IPS-20b (cell line): ENCODE data around the gene SPTSSA.
"Not testable (repeated sequence)": the region's sequence is repeated elsewhere in the genome, so short reads cannot be mapped to it uniquely, and the experiment has no call there.

Experiments used
- H3K27ac ChIP-seq: one replicate; pipeline ENCODE4 v1.5.1; 2013; ENCODE audit warnings: low read length
- H3K27me3 ChIP-seq: 2 replicates; pipeline ENCODE4 v1.6.1; 2013; ENCODE audit warnings: mild to moderate bottlenecking, low read length, inconsistent platforms; ENCODE audit not compliant: insufficient read depth
- H3K36me3 ChIP-seq: 2 replicates; pipeline ENCODE4 v1.6.1; 2013; ENCODE audit warnings: low read depth, mild to moderate bottlenecking, inconsistent platforms, low read length, moderate library complexity; ENCODE audit not compliant: insufficient read depth
- H3K4me1 ChIP-seq: 2 replicates; pipeline ENCODE4 v1.6.1; 2013; ENCODE audit warnings: mild to moderate bottlenecking, control low read depth, inconsistent platforms, low read length, moderate library complexity; ENCODE audit not compliant: insufficient read depth
- H3K4me3 ChIP-seq: 2 replicates; pipeline ENCODE4 v1.5.1; 2013; ENCODE audit warnings: mild to moderate bottlenecking, low read length, inconsistent platforms
- H3K9ac ChIP-seq: 2 replicates; pipeline ENCODE4 v1.6.1; 2013; ENCODE audit warnings: low read depth, mild to moderate bottlenecking, inconsistent platforms, low read length, moderate library complexity
- H3K9me3 ChIP-seq: 2 replicates; pipeline ENCODE4 v1.6.1; 2013; ENCODE audit warnings: mild to moderate bottlenecking, low read depth, low read length, inconsistent platforms; ENCODE audit not compliant: insufficient read depth

SPTSSA gene

GRCh38 chr14:34424488-34424887 is 37.6 kb downstream of the SPTSSA start:
- Histone ChIP-seq H3K4me3 (no peak overlapping the region), H3K9me3 (peaks cover 13% of the 10 kb centered on the region), H3K27me3 (no peaks in the 10 kb centered on the region), H3K36me3 (no peaks in the 10 kb centered on the region), H3K4me1 (no peaks in the 10 kb centered on the region), H3K9ac (no peak overlapping the region), H3K27ac (no peak overlapping the region)

- no peak overlapping the region for H3K9ac ChIP-seq
- H3K4me3 ChIP-seq = no peak overlapping the region
- H3K27me3 ChIP-seq = no peaks in the 10 kb centered on the region
These were observed 38.6 kb downstream of the SPTSSA start for GRCh38 chr14:34423445-34423844.

GRCh38 chr14:34420547-34421150 is 41.4 kb downstream of the SPTSSA start:
- H3K27ac ChIP-seq = no peak overlapping the region
- no peaks in the 10 kb centered on the region for H3K27me3 ChIP-seq
- H3K9me3 ChIP-seq = peaks cover 13% of the 10 kb centered on the region
- no peak overlapping the region for H3K9ac ChIP-seq
- H3K4me1 ChIP-seq = no peaks in the 10 kb centered on the region
- H3K4me3 ChIP-seq = no peak overlapping the region
- H3K36me3 ChIP-seq = no peaks in the 10 kb centered on the region

More at GRCh38 chr14:34423445-34423844, 38.6 kb downstream of the SPTSSA start:
- H3K9me3 ChIP-seq = peaks cover 13% of the 10 kb centered on the region
- H3K4me1 ChIP-seq = no peaks in the 10 kb centered on the region
- H3K27ac ChIP-seq = no peak overlapping the region
- H3K36me3 ChIP-seq = no peaks in the 10 kb centered on the region

DNA sequence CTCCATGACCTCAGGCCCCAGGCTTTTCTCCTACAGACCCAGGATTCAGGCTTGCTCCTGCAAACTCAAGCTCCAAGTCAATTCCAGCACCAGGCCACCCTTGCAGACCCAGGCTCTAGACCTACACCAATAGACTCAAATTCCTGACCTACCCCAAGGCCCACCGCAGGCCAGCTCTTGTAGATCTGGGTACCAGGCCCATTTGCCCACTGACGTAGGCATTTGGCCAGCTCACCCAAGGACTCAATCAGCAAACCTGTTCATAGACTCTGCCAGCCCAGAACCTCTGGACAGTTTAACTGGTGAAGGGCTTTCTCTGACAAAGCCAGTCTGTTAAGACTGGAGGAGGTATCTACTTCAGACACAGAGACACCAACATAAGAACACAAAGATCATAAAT is 52.3 kb downstream of the SPTSSA start:
- no peaks in the 10 kb centered on the region for H3K36me3 ChIP-seq
- no peaks in the 10 kb centered on the region for H3K9me3 ChIP-seq
- no peak overlapping the region for H3K9ac ChIP-seq
- H3K27me3 ChIP-seq = no peaks in the 10 kb centered on the region
- H3K4me3 ChIP-seq = no peak overlapping the region
- H3K4me1 ChIP-seq = no peaks in the 10 kb centered on the region
- no peak overlapping the region for H3K27ac ChIP-seq

GRCh38 chr14:34407951-34408350 is 54.1 kb downstream of the SPTSSA start:
- no peaks in the 10 kb centered on the region for H3K4me1 ChIP-seq
- H3K27ac ChIP-seq = no peak overlapping the region
- no peaks in the 10 kb centered on the region for H3K9me3 ChIP-seq
- no peak overlapping the region for H3K9ac ChIP-seq
- no peak overlapping the region for H3K4me3 ChIP-seq
- H3K27me3 ChIP-seq = no peaks in the 10 kb centered on the region
- no peaks in the 10 kb centered on the region for H3K36me3 ChIP-seq

DNA sequence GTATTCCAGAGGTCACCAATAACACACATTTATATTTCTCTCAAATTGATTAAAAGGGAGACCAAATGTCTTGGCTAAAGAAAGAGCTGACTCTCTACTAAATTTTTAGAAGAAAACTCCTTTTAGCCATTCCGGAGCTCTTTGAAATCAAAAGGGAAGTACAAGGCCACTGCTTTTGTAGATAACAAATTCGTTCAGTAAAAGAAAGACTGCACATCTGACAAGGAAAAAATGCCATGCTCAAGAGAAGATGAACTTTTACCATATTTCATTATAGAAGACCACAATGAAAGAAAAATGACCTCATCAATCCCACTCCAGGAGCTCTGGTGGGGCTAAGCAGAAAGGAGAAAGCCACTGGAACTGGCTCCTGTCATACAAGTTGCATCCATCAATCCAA is 57.6 kb downstream of the SPTSSA start:
- H3K9ac ChIP-seq = no peak overlapping the region
- no peaks in the 10 kb centered on the region for H3K4me1 ChIP-seq
- H3K36me3 ChIP-seq = no peaks in the 10 kb centered on the region
- H3K27ac ChIP-seq = no peak overlapping the region
- H3K4me3 ChIP-seq = no peak overlapping the region
- H3K9me3 ChIP-seq = no peaks in the 10 kb centered on the region
- H3K27me3 ChIP-seq = no peaks in the 10 kb centered on the region

DNA sequence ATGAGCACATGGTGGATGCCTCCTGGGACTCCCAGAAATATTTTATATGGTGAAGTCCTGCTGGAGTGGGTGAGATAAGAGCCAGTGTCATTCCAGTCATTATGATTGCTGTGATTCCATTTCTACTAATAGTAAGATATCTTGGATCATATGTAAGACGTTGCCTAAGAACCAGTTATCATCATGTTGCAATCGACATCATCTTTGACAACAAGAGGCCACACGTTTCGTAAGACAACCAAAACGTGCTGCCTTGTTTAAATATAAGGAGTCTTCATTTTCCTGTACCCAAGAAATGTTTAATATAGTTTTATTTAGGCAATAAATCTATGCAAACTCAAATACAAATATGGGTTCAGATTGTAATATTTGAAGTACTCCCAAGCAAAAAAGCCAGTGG is 58.4 kb downstream of the SPTSSA start:
- Histone ChIP-seq H3K9ac (no peak overlapping the region), H3K4me1 (no peaks in the 10 kb centered on the region), H3K4me3 (no peak overlapping the region), H3K27ac (no peak overlapping the region), H3K9me3 (no peaks in the 10 kb centered on the region), H3K36me3 (no peaks in the 10 kb centered on the region), H3K27me3 (no peaks in the 10 kb centered on the region)

GRCh38 chr14:34398024-34398423 is 64.0 kb downstream of the SPTSSA start:
- no peaks in the 10 kb centered on the region for H3K9me3 ChIP-seq
- no peaks in the 10 kb centered on the region for H3K36me3 ChIP-seq
- no peaks in the 10 kb centered on the region for H3K27me3 ChIP-seq
- H3K4me3 ChIP-seq = no peak overlapping the region
- no peak overlapping the region for H3K9ac ChIP-seq
- H3K27ac ChIP-seq = no peak overlapping the region
- H3K4me1 ChIP-seq = no peaks in the 10 kb centered on the region

- Histone ChIP-seq H3K4me3 (no peak overlapping the region), H3K9ac (no peak overlapping the region), H3K4me1 (no peaks in the 10 kb centered on the region), H3K9me3 (no peaks in the 10 kb centered on the region), H3K27ac (no peak overlapping the region), H3K27me3 (no peaks in the 10 kb centered on the region), H3K36me3 (no peaks in the 10 kb centered on the region)
These were observed 74.0 kb downstream of the SPTSSA start for GRCh38 chr14:34387974-34388516.

- Histone ChIP-seq H3K27ac (no peak overlapping the region), H3K36me3 (no peaks in the 10 kb centered on the region), H3K9ac (no peak overlapping the region), H3K9me3 (no peaks in the 10 kb centered on the region), H3K4me1 (no peaks in the 10 kb centered on the region), H3K4me3 (no peak overlapping the region), H3K27me3 (no peaks in the 10 kb centered on the region)
These were observed 75.1 kb downstream of the SPTSSA start for GRCh38 chr14:34386865-34387485.

GRCh38 chr14:34385881-34386280 is 76.2 kb downstream of the SPTSSA start:
- H3K9me3 ChIP-seq, H3K4me1 ChIP-seq, H3K4me3 ChIP-seq, H3K27ac ChIP-seq, H3K9ac ChIP-seq, H3K27me3 ChIP-seq, H3K36me3 ChIP-seq: not testable (repeated sequence)

DNA sequence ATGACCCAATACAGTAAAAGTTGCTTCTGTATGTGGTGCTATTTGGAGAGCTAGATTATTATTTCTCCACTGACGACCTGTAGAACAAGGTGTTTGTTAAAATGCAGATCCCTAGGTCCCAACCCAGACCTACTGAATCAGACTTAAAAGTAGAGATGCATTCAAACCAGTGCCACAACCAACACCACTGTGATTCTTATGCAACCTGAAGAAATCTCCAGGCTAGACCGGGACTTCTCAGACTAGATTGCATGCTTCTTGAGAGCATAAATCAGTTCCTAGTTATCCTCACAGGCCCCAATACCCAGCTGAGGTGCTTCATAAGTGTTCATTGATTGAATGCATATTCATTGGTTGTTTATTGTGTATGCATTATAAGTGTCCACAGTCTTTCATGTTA is 78.2 kb downstream of the SPTSSA start:
- Histone ChIP-seq H3K9me3 (no peaks in the 10 kb centered on the region), H3K27ac (no peak overlapping the region), H3K4me3 (no peak overlapping the region)

More for the DNA sequence above, 78.2 kb downstream of the SPTSSA start:
- Histone ChIP-seq H3K9ac (no peak overlapping the region), H3K36me3 (no peaks in the 10 kb centered on the region), H3K27me3 (no peaks in the 10 kb centered on the region), H3K4me1 (no peaks in the 10 kb centered on the region)
